Upper lobe of left lung (tissue), 6 donors: Measurements from ENCODE around the gene SPEF2. TPM values are rescaled to one million over a fixed set of nuclear protein-coding genes. Genes with fewer than 3 reads are reported as not detected.

Experiments used
- ATAC-seq, 2 donors: fragments of 200-7000 bp; cut with Tn5 transposase; one replicate each; pipeline ENCODE4 v1.9.1; 2022; ENCODE audit warnings: mild to moderate bottlenecking in 2 of 2, moderate library complexity in 2 of 2; ENCODE audit not compliant: low FRiP score in 2 of 2
- DNase-seq, 2 donors: peaks; one replicate each; pipeline ENCODE4 v3.0.0-alpha.2; 2019 to 2020
- H3K27ac ChIP-seq, 4 donors: fragments of 200-600 bp; sonication (generic); one replicate each; pipeline ENCODE4 v1.5.1; 2016 to 2019
- H3K27me3 ChIP-seq, 4 donors: fragments of 200-600 bp; sonication (generic); one replicate each; pipeline ENCODE4 v1.5.1; 2017 to 2019
- H3K36me3 ChIP-seq, 4 donors: fragments of 200-600 bp; sonication (generic); one replicate each; pipeline ENCODE4 v1.5.1; 2016 to 2019
- H3K4me1 ChIP-seq, 4 donors: fragments of 200-600 bp; sonication (generic); one replicate each; pipeline ENCODE4 v1.5.1; 2018 to 2019
- H3K4me3 ChIP-seq, 4 donors: fragments of 200-600 bp; sonication (generic); one replicate each; pipeline ENCODE4 v1.5.1; 2017 to 2019; ENCODE audit warnings: mild to moderate bottlenecking in 2 of 4, moderate library complexity in 1 of 4
- H3K9me3 ChIP-seq, 4 donors: fragments of 200-600 bp; sonication (generic); one replicate each; pipeline ENCODE4 v1.5.1; 2018 to 2019
- CTCF ChIP-seq, 6 experiments: fragments of 450-650 bp in 4 of 6; fragments of 200-600 bp in 2 of 6; sonication (generic) in 2 of 6; IDR thresholded peaks; one replicate each; pipeline ENCODE4 v1.5.1; 2016 to 2019; ENCODE audit warnings: antibody characterized with exemption in 6 of 6
- EP300 ChIP-seq, 4 donors: sonication (generic); formaldehyde crosslinking; IDR thresholded peaks; one replicate each; pipeline ENCODE4 v1.5.1; 2017; ENCODE audit warnings: antibody characterized with exemption in 4 of 4, control low read depth in 2 of 4
- POLR2A ChIP-seq, 4 donors: fragments of 450-650 bp; IDR thresholded peaks; one replicate each; pipeline ENCODE4 v1.5.1; 2016 to 2017; ENCODE audit warnings: antibody characterized with exemption in 4 of 4, mild to moderate bottlenecking in 2 of 4
- POLR2AphosphoS5 ChIP-seq, 2 donors: sonication (generic); formaldehyde crosslinking; IDR thresholded peaks; one replicate each; pipeline ENCODE4 v1.5.1; 2017; ENCODE audit warnings: antibody characterized with exemption in 2 of 2
- WGBS, 2 donors: methylation state at CpG; one replicate each; pipeline ENCODE4 v1.1.5; 2017 to 2018; 5-methylcytosine and 5-hydroxymethylcytosine counted together
- total RNA-seq, 6 donors: library from RNA; depleted of rRNA in 4 of 6; stranded (reverse); fragments of >200 nt in 4 of 6; gene quantifications; one replicate each; pipeline versions ENCODE4 v1.1.0 to v1.2.1, GENCODE V29; 2016 to 2021
- donor health status: DM: no; HTN: no; CAD: no; lungs with moderate emphysema.
- donor health status: DM: no; HTN: yes; CAD: no; lungs with severe emphysema.

SPEF2 gene
- total RNA-seq, 6 donors from 2014 or later = 6.6 to 95.3 (median 13.9) TPM

GRCh38 chr5:35626553-35626952, 8.9 kb downstream of the SPEF2 start:
- no peak for TF ChIP-seq EP300 (IDR thresholded peaks at IDR 0.05)
- TF ChIP-seq POLR2AphosphoS5 (IDR thresholded peaks at IDR 0.05) = no peak
- no peak for TF ChIP-seq CTCF (IDR thresholded peaks at IDR 0.05)
- no peak for TF ChIP-seq POLR2A (IDR thresholded peaks at IDR 0.05)
- no peaks in the 10 kb centered on the region for H3K9me3 ChIP-seq
- no peaks in the 10 kb centered on the region for H3K27me3 ChIP-seq
- no peak overlapping the region for H3K27ac ChIP-seq
- ATAC-seq (no peak), DNase-seq (no peak)
- peaks cover 0 to 14% (median 0%) of the 10 kb centered on the region in 4 donors for H3K36me3 ChIP-seq
- no peaks in the 10 kb centered on the region for H3K4me1 ChIP-seq
- WGBS, 2 donors = 54 to 80% methylated on average over 1 of the region's 1 CpG
- H3K4me3 ChIP-seq = no peak overlapping the region

- Histone ChIP-seq H3K9me3 (peaks cover 3 to 14% (median 11%) of the 10 kb centered on the region in 4 donors), H3K36me3 (peaks cover 0 to 21% (median 3%) of the 10 kb centered on the region in 4 donors), H3K27ac (no peak overlapping the region), H3K4me3 (no peak overlapping the region), H3K4me1 (peaks cover 0 to 6% (median 0%) of the 10 kb centered on the region in 4 donors), H3K27me3 (no peaks in the 10 kb centered on the region)
- ATAC-seq (no peak), DNase-seq (no peak)
- TF ChIP-seq EP300 (IDR thresholded peaks at IDR 0.05) = no peak
- no peak for TF ChIP-seq POLR2A (IDR thresholded peaks at IDR 0.05)
- TF ChIP-seq CTCF (IDR thresholded peaks at IDR 0.05) = no peak
- no peak for TF ChIP-seq POLR2AphosphoS5 (IDR thresholded peaks at IDR 0.05)
Measured at GRCh38 chr5:35634326-35634725, 16.7 kb downstream of the SPEF2 start.

GRCh38 chr5:35640623-35641022, 23.0 kb downstream of the SPEF2 start:
- peaks cover 0 to 6% (median 2%) of the 10 kb centered on the region in 4 donors for H3K4me1 ChIP-seq
- H3K27ac ChIP-seq = no peak overlapping the region
- WGBS, 2 donors = 72 to 80% methylated on average over 4 of the region's 4 CpGs
- no peak overlapping the region for H3K4me3 ChIP-seq
- TF ChIP-seq POLR2AphosphoS5 (IDR thresholded peaks at IDR 0.05) (no peak), EP300 (IDR thresholded peaks at IDR 0.05) (no peak)
- no peaks in the 10 kb centered on the region for H3K27me3 ChIP-seq
- DNase-seq = no peak
- H3K36me3 ChIP-seq = no peaks in the 10 kb centered on the region
- H3K9me3 ChIP-seq = no peaks in the 10 kb centered on the region
- ATAC-seq = no peak

- WGBS, 2 donors = 94 to 95% methylated on average over 3 of the region's 3 CpGs
- no peaks in the 10 kb centered on the region for H3K27me3 ChIP-seq
- no peak for ATAC-seq
- no peak for DNase-seq
- H3K4me3 ChIP-seq = no peak overlapping the region
- H3K27ac ChIP-seq = no peak overlapping the region
- TF ChIP-seq POLR2AphosphoS5 (IDR thresholded peaks at IDR 0.05) (no peak), POLR2A (IDR thresholded peaks at IDR 0.05) (no peak), CTCF (IDR thresholded peaks at IDR 0.05) (no peak), EP300 (IDR thresholded peaks at IDR 0.05) (no peak)
- no peaks in the 10 kb centered on the region for H3K36me3 ChIP-seq
- H3K4me1 ChIP-seq = peaks cover 0 to 3% (median 0%) of the 10 kb centered on the region in 4 donors
- H3K9me3 ChIP-seq = no peaks in the 10 kb centered on the region
Measured at GRCh38 chr5:35644543-35644942, 26.9 kb downstream of the SPEF2 start.

GRCh38 chr5:35647128-35647527, 29.5 kb downstream of the SPEF2 start:
- Histone ChIP-seq H3K27ac (no peak overlapping the region), H3K4me3 (no peak overlapping the region), H3K9me3 (no peaks in the 10 kb centered on the region), H3K36me3 (no peaks in the 10 kb centered on the region), H3K4me1 (no peaks in the 10 kb centered on the region), H3K27me3 (no peaks in the 10 kb centered on the region)
- 81 to 100% methylated on average over 1 of the region's 1 CpG for WGBS, 2 donors
- TF ChIP-seq POLR2AphosphoS5 (IDR thresholded peaks at IDR 0.05) (no peak), EP300 (IDR thresholded peaks at IDR 0.05) (no peak), CTCF (IDR thresholded peaks at IDR 0.05) (no peak), POLR2A (IDR thresholded peaks at IDR 0.05) (no peak)
- ATAC-seq (no peak), DNase-seq (no peak)
